SH-SY5Y (cell line): ENCODE data around the gene EVA1C.

Experiments
- GATA2 ChIP-seq: IDR thresholded peaks from 2 replicates; pipeline ENCODE4 v1.6.1; 2011; ENCODE audit warnings: mild to moderate bottlenecking, low read depth, low read length
- GATA3 ChIP-seq: IDR thresholded peaks from 2 replicates; pipeline ENCODE4 v1.6.1; 2011; ENCODE audit warnings: low read depth, mild to moderate bottlenecking, low read length, moderate library complexity

The EVA1C gene

DNA sequence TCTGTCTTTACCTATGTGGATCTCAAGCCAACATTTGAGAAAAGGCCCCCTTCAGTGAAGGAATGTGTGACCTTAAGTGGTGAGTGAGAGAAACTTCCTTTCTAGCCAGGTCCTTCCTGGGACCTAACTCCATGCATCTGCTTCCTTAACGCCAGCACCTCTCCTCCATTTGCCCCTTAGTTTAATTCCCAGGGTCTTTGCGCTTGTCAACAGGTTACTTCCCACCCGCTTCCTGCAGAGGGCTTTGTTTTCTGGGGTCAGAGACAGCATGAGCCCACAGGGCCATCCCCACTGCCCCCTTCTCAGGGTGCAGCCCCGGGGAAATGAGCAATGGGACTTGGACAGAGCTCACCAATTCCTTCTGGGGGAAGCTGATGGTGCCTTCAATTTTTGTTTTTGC lies 54.8 kb downstream of the EVA1C start:
- no peak for TF ChIP-seq GATA2
- no peak for TF ChIP-seq GATA3

DNA sequence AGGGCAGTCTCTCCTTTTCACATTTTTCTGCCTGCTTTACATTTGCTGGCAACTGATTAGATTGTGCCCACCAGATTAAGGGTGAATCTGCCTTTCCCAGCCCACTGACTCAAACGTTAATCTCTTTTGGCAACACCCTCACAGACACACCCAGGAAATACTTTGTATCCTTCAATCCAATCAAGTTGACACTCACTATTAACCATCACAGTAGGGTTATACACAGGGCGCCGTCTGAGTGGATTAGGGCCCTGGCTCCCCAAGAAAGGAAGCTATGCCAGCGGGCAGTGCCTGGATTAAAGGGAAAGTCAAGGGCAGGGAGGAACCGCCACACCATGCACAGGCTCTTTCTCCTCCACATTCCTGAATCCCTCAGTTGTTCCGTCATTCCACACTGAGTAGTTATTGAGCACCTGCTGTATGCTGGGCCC lies 56.2 kb downstream of the EVA1C start:
- TF ChIP-seq GATA3 (no peak), GATA2 (no peak)

DNA sequence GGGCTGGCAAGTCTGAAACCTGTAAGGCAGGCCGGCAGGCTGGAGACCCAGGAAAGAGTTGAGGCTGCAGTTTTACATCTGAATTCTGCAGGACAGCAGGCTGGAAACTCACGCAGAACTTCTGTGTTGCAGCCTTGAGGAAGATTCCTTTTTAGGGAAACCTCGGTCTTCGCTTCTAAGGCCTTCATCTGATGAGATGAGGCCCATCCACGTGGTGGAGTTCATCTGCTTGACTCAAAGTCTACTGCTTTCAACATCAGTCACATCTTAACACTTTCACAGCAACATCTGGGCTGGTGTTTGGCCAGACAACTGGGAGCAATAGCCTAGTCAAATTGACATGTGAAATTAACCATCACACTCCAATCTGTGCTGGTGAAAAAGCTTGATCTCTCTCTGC lies 57.1 kb downstream of the EVA1C start:
- no peak for TF ChIP-seq GATA2
- TF ChIP-seq GATA3 = no peak

DNA sequence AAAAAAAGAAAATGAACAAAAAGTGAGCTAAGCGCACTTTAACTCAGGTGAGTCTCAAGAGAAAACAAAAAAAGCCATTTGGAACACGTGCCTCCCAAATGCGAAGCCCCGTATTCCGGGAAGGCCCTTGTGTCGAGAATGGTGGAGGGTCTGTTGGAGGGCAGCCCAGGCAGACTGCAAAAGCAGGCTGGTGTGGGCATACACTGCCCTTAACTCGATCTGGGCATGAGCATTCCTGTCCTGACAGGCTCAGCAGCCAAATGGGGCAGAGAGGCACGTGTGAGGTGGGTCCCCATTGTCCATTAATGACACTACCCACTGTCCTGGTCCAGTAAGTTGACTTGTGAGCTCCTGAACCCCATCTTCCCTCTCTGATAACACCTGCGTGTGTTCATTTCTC lies 57.7 kb downstream of the EVA1C start:
- TF ChIP-seq GATA2 (no peak), GATA3 (no peak)

DNA sequence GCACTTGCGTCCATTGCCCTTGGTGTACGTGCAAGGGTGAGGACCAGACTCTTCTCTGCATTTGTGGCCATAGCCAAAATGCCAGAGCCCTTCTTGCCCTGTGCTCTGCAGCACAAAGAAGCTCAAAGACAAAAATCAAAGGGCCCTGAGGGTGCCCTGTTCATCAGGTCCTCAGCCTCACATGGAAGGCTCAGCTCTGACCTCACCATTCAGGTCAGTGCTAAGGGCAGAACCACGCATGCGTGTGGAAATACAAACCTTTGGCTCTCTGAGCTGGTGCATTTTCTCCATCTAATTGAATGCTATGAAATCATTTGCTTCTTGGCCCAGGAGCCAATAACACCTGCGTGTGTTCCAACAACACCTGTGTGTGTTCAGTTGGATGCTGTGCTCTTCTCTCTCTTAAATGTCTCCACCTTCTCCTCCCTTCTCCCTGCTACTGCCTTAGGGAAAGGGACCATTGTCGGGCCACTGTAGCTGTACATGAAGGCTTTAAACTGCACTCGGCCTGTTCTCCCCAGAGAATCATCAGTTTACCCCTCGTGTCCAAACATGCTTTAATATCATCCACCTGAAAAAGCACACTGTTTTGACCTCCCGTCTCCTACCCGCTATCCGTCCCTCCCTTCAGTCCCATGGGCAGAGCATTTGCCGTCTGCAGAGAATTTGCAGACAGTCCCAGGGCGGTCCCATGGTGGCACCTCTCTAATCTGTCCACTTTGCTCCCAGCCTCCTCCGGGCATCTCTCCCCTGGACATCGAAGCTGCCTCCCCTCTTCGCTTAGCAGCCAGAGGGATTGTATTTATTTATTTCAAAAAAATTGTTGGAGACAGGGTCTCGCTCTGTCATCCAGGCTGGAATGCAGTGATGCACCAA lies 60.6 kb downstream of the EVA1C start:
- TF ChIP-seq GATA3 (no peak), GATA2 (no peak)

DNA sequence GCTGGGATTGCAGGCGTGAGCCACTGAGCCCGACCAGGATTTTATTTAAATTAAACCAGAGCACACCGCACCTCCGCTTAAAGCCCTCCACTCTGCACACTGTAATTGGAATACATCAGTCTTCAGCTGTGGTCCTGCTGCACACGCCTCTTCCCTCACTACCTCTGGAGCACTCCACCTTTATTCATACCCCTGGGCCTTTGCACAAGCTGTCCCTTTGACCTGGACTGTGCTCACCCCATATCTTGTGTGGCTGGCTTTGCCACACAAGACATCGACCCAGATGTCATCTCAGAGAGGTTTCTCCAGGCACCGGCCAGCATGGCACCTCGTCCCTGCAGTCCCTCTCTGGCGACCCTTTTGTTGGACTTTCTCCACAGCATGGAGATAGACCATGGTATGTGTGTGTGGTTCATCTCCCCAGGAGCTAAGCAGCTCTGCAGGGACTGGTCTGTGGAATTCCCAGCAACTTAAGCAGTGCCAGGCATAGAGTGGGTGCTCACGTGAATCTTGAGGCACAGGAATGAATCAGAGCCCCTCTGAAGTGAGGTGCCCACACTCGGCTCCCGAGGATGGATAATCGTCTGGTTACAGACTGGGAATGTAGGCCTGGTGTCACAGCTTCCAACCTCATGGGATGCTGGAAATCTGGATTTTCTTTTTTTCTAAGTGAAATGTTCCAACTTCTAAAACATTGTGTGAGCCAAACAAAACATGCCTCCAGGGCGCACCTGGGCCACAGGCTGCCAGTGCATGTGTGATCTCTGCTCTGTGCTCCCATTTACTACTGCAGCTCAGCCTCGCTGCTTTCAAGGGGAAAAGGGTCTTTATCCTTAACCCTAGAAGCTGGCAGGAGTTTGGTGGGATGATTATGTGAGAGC lies 61.9 kb downstream of the EVA1C start:
- TF ChIP-seq GATA3 (no peak), GATA2 (no peak)

DNA sequence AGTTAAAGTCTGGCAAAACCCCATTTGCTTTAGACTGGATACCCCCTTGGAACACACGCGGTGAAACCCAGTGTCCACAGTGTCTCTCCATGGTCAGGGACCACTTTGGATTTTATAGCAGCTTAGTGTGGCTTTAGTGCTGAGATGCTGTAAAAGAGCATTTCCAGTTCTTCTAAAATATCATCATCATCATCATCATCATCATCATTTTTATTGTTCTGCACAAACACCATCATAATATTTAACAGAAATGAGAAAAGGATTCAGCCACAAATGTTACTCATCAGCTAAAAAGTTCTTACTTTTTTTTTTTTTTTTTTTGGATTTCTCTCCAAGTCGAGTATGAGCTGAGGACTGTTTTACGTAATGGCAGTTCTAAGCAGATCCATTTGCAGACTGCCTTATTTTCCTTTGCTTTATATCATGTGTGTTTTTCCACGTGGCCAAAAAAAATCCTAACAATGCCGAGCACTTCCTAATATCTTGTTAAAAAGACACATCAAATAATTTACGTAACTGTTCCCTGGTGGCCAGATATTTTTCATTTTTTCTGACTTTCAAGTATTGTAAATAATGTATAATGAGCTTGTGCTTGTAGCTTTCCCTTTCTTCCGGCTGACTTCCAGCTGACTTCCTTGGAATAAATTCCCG lies 62.8 kb downstream of the EVA1C start:
- TF ChIP-seq GATA3 (no peak), GATA2 (no peak)

DNA sequence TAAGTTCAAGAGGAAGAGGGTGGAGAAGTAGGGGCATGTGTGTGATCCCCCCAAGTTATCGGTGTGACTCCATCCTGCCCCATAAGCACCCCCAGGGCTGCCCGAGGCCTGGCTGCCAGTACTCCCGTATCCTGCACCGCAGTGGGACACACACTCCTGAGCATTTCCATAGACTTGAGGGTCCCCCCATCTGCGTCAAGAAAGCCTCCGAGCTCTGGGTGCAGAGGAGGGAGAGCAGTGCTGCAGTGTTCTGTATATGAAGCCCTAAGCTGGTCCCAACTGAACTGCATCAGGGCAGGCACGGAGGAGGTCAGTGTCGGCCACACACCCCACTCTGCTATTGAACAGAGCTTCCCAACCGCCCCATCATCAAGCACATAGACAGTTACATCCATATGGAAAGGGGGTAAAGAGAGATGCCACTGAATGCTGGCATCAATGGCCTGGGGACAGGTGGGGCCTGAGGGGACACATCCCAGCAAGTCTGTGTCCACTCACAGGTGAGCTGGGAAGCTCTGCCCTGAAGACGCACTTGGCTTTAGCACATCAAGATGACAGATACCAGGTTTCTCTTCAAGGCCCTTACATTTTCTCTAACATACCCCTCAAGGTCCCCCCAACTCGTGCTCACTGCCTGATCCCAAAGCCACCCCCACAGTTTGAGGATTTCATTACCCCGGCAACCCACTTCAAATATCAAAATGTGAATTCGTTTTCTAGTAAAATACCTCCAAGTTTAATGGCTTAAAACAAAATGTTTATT lies 64.3 kb downstream of the EVA1C start:
- TF ChIP-seq GATA2 (no peak), GATA3 (no peak)

DNA sequence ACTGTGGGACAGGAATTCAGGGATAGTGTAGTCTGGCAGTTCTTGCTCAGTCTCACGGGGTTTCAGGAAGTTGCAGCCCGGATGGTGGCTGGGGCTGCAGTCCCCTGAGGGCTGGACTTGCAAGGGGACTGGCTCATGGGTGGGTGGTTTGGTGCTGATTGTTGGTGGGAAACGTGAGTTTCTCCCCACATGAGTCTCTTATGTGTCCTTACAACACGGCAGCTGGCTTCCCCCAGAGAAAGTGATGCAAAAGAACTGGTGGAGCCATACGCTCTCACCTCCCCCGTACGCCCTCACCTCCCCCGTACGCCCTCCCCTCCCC lies 64.9 kb downstream of the EVA1C start:
- TF ChIP-seq GATA2 (no peak), GATA3 (no peak)

DNA sequence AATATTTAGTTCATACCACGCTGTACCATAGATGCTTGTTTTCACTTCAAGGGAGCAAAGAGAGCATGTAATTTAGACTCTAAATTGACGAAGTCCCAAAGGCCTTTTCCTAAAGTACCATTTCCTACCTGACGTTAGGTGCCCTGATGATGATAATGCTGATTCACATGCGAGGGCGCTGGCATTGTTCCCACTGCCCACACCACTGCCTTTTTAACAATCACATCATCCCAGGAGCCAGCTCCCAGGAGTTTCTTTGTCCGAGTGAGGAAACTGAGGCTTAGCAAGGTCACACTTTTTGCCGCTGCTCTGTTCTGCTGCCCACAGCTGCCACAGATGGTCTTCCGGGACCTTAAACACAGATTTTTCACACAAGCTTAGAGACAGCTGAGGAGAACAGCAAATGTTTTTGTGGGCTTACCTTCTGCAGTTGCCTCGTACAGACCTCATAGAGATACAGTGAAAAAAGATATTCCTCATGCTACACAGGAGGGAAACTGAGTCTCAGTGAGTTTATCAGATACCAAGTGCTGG lies 69.4 kb downstream of the EVA1C start:
- TF ChIP-seq GATA2 (no peak), GATA3 (no peak)

DNA sequence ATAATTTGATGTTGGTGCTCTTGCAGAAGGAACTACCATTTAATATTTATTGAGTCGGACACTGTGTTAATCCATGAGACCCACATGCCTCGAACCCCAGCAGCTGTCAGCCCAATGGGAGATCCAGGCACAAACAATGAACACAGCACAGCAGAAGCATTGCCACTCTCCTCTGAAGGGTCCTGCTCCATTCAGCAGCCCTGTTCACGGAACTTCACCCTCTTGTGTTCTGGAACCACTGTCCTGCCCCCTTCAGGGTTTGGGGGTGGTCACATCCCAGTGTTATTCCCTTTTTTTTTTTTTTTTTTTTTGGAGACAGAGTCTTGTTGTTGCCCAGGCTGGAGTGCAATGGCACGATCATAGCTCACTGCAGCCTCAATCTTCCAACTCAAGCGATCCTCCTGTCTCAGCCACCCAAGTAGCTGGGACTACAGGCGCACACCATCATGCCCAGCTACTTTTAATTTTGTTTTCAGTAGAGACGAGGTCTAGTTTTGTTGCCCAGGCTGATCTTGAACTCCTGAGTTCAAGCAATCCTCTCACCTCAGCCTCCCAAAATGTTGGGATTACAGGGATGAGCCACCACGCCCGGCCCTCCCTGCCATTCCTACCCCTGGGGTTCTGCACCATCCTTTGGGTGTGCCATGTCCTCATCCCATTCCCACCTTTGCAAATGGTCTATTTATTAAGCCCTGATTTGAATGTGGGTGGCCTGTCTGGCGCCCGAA lies 70.2 kb downstream of the EVA1C start:
- no peak for TF ChIP-seq GATA3
- no peak for TF ChIP-seq GATA2

DNA sequence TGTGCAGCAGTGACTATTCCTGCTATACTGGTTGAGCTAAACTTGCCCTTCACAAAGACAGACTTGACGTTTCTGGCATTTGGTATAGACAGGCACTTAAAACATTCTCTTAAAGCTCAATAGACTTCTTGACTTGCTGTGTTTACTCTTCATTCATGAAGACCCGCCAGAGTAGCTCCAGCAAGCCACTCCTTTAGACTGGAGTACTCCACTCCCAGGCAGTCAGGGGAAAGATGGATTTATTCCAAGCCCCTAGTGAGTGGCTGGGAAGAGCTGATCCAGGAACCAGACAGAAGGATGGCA lies 70.7 kb downstream of the EVA1C start:
- TF ChIP-seq GATA3 (no peak), GATA2 (no peak)
